ENCODE measurements around the gene LY86.

Gene LY86

GRCh38 chr6:6682225-6682624 lies 93.7 kb downstream of the LY86 start:
- no peak for DNase-seq (ENCODE audit: low spot score)

DNA sequence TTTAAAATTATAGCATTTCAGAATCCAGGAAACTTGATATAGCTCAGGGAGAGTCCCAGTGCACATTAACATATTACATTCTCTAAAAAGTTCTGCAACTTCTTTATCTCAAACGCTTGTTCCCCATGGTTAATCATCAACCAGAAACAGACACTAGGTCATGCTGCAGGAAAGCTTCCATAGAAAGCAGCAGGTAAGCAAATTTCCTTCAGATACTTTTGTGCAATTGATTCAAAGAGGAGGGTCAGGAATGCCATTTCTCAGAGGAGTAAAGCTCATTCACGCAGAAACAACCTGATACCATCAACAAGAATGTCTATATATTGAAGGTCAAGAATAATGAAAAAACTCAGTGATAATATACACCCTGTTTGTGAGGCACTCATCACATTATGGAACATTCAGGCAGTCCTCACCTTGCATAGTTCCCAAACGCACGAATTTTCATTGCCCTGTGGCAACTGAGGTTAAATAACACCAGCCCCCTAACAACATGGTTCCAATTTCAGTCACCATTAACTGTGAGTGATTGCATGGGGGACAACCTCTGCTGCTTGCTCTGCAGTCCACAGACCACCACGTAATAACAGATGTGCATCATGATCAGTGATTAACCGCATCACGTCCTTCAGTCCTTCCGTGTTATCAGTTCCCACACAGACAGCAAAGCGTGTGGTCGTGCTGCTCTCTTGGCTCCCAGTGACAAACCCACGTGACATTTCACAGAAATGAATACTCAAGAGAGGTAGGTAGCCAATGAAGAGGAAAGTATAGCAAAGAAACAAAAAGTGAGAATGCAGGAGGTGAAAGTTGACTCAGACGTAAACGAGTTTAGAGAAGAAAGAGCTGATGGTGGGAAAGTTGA lies 95.7 kb downstream of the LY86 start:
- DNase-seq (ENCODE audit: low spot score) = no peak

GRCh38 chr6:6685249-6686040 lies 96.9 kb downstream of the LY86 start:
- no peak for DNase-seq (ENCODE audit: low spot score)

- no peak for DNase-seq (ENCODE audit: low spot score)
Observed at GRCh38 chr6:6686176-6686575, 97.7 kb downstream of the LY86 start.

DNA sequence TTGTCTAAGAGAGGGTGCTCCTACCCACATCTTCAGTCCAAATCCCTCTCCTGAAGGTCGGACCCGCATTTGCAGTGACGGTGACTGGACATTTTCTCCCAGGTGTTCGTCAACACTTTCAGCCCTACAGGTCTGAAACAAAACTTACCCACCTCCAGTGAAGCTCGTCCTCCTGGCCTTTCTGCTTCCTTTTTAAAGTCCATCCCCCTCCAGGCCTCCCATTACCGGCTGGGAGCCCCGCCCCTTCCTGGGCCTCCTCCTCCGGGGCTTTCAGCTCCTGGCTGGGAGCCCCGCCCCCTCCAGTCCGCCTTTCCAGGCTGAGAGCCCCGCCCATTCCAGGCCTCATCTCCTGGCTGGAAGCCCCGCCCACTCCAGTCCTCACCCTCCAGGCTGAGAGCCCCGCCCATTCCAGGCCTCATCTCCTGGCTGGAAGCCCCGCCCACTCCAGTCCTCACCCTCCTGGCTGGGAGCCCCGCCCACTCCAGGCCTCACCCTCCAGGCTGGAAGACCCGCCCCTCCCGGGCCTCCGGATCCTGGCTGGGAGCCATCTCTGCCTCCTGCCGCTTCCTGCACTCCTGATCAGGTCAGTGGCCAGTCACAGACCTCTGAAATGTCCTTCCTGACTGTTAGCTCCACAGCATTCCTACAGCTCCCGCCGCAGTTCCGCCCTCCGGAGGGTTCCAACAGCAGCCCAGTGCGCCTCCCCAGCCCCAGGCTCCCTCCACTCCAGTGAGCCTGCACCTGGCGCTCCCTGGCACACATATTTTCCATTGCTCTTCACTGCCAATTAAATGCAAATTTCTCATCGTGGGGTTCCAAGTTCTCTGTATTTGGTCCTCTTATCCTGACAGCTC lies 98.5 kb downstream of the LY86 start:
- DNase-seq (ENCODE audit: low spot score) = peak; percentile 66

GRCh38 chr6:6688283-6688682 lies 99.8 kb downstream of the LY86 start:
- DNase-seq (ENCODE audit: low spot score) = no peak

DNA sequence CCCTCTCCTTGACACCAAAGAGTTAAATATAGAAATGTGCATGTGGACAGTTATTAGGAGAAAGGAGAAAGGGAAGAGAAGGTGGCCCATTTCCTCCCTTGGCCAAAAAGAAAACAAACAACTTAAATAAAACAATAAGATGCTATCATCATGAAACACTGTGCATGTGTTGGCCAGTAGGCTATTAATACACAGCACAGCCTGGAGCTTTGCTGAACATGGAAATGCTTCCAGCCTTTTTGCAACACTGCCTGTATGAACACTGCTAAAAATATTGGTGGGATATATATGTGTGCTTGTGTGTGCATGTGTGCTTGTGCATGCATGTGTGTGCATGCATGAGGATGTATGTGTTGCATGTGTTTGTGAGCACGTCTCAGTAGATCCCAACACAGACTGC lies 100.4 kb downstream of the LY86 start:
- DNase-seq (ENCODE audit: low spot score) = no peak

GRCh38 chr6:6689400-6690143 lies 101.1 kb downstream of the LY86 start:
- peak; percentile 59 for DNase-seq (ENCODE audit: low spot score)

DNA sequence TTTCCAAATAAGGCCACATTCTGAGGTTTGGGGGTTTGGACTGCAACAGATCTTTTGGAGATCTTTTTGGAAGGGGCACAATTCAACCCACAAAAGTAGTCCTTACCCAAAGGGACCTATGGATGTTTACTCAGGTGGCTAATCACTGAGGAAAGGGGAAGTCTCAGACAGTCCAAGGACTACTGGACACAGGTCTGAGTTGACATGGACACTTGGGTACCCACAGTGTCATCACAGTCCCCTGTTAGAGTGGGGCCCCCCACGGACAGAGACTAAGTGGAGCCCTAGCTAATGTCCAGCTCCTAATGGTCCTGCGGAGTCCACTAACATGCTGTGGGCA lies 101.6 kb downstream of the LY86 start:
- no peak for DNase-seq (ENCODE audit: low spot score)

- DNase-seq (ENCODE audit: low spot score) = no peak
Observed at GRCh38 chr6:6694368-6694780, 105.9 kb downstream of the LY86 start.

GRCh38 chr6:6694825-6695624 lies 106.5 kb downstream of the LY86 start:
- DNase-seq (ENCODE audit: low spot score) = no peak

DNA sequence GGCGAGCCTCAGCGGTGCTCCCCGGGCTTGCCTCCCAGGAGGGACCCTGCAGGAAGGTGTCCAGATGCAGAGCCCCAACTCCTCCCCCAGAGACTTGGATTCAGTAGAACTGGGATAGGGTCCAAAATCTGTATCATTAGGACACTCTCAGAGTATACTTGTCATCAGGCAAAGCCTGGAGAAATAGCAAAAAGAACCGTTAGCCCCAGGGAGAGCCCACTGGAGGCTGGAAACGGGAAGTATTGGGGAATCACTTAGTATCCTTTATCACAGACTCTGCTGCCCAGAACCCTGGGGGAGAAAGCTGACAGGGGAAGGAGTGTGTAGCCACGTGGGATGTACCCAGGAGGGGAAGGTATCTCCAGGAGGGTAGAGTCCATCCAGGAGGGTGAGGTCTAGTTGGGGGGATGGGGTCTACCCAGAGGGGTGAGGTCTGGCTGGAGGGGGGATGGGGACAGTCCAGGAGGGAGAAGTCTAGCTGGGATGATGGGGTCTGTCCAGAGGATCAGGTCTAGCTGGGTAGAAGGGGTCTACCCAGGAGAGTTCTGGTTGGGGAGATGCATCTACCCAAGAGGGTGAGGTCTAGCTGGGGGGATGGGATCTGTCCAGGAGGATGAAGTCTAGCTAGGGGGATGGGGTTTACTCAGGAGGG lies 107.2 kb downstream of the LY86 start:
- DNase-seq (ENCODE audit: low spot score) = peak; percentile 48

- DNase-seq (ENCODE audit: low spot score) = peak; percentile 53
Observed at GRCh38 chr6:6696867-6697531, 108.5 kb downstream of the LY86 start.

DNA sequence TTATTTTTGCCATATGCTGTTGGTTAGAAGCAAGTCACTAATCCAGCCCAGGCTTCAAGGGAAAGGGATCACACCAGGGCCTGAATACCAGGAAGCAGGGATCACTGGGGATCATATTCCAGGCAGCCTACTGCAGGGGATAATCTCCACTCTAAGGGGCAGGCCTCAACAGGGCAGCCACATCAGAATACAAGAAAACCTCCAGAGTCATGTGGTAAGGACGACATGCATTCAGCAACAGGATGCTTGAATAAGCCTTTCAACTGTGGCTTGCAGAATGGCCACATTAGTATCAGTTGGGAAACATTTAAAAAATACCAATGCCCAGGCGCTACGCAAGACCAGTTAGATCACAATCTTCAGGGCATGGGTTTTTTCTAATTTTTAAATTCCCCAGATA lies 109.1 kb downstream of the LY86 start:
- no peak for DNase-seq (ENCODE audit: low spot score)

DNA sequence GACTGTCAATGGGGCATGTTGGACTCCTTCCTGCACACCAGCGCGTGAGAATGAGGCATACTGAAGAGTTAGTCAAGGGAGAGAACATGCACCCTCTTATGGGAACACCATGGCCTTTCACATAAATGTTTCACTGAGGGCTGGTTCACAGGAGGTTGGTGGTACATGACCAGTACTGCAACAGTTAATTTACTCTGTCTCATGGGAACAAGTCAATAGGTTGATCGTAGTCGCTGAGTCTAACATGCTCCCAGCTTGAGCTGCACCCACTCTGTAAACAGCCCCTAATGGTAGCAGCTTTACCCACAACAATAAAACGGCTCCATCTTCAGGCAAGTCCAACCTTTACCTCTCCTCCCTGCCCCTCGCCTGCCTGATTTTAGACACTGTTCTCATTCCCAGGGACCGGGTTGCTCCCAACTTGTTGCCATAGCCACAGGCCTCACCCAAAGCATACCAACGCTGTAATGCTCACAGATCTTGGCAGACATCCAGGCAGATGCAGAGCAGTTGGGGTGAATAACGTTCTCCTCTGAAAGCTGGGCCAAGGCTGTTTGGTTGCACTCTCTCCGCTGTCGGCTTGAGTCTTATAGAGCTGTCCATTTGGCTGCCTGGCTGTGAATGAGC lies 111.3 kb downstream of the LY86 start:
- DNase-seq (ENCODE audit: low spot score) = peak; percentile 92

DNA sequence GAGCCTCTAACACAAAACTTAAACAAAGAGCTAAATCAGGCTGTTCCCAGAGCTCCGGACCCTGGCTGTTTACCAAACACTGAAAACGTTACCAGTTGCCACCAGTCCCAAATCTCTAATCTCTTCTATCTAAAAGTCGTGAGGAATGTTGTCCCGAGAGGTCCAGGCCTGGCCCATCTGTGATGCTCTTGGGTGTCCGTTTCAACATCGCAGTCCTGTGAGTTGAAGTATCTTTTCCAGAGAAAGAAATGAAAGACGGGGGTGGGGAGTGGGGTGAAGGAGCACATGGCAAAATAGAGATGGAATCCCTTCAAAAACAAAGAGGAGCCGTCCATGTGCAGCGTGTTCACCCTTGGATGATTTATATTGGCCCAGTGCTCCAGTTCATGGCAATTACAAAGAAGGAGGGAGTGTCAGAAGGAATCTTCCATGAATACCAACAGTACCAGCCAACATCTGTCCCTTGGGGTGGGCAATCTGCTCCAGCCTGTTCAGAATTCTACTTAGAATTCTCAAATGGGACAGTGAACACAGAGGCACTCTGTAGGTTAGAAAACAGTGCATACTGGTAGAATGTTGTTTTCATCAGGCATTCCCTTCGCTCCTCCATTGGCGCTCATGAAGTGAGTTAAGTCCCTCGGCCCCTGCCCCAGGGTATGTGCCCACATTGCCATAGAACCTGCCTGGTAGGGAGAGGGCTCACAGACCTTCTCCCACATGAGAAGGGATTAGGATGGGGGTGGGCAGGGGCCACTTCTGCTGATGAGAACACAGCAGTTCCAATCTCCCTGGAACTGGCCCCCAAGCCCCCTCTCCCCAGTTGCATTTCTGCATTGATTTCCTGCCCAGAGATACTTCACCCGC lies 112.1 kb downstream of the LY86 start:
- peak; percentile 45 for DNase-seq (ENCODE audit: low spot score)

GRCh38 chr6:6701864-6702263 lies 113.3 kb downstream of the LY86 start:
- no peak for DNase-seq (ENCODE audit: low spot score)

DNA sequence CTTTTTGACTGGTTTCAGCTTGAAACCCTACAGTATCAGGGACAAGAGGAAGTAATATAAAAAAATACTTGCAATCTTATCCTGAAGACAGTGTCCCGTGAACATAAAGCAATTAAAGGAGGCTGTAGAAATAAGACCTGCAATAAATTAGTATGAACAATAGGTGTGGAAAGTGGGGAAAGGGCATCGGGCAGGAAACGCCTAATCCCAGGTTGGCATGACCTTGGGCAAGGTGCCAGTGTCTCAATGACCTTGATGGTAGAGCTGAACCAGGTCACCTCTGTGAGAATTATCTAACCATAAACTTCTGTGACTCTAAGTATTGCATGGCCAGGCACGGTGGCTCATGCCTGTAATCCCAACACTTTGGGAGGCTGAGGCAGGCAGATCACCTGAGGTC lies 115.2 kb downstream of the LY86 start:
- DNase-seq (ENCODE audit: low spot score) = no peak
